Fibroblast of mammary gland (primary cell): ENCODE measurements around the gene UTP14C.
"Not testable (repeated sequence)": the region's sequence is repeated elsewhere in the genome, so short reads cannot be mapped to it uniquely, and the experiment has no call there.

ENCODE experiments used
- DNase-seq: peaks from one replicate; pipeline ENCODE4 v3.0.0-alpha.2; 2010; ENCODE audit warnings: low read depth
- H3K4me3 ChIP-seq: 2 replicates; pipeline ENCODE4 v1.5.1; 2011; ENCODE audit warnings: low read depth, mild to moderate bottlenecking, low read length, moderate library complexity; ENCODE audit not compliant: control insufficient read depth
- TF ChIP-seq, protein P1 (sequence below): conservative IDR thresholded peaks from 2 replicates; pipeline ENCODE4 v1.5.1; 2011; ENCODE audit warnings: low read depth, low read length, inconsistent platforms; ENCODE audit not compliant: control insufficient read depth, insufficient read depth

UTP14C gene

DNA sequence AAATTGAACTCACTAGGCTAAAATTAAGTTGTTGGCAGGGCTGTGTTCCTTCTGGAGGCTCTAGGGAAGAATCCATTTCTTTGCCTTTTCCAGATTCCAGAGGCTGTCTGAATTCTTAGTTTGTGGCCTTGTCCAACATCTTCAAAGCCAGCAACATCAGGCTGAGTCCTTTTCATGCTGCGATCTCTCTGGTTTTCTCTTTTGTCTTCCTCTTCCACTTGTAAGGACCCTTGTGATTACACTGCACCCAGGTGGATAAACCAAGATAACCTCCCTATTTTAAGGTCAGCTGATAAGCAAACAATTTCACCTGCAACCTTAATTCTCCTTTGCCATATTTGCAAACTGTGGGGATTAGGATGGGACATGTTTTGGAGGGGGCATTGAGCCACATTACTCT is 11.5 kb downstream of the UTP14C start:
- H3K4me3 ChIP-seq, result no peak overlapping the region
- TF ChIP-seq, protein P1, sequence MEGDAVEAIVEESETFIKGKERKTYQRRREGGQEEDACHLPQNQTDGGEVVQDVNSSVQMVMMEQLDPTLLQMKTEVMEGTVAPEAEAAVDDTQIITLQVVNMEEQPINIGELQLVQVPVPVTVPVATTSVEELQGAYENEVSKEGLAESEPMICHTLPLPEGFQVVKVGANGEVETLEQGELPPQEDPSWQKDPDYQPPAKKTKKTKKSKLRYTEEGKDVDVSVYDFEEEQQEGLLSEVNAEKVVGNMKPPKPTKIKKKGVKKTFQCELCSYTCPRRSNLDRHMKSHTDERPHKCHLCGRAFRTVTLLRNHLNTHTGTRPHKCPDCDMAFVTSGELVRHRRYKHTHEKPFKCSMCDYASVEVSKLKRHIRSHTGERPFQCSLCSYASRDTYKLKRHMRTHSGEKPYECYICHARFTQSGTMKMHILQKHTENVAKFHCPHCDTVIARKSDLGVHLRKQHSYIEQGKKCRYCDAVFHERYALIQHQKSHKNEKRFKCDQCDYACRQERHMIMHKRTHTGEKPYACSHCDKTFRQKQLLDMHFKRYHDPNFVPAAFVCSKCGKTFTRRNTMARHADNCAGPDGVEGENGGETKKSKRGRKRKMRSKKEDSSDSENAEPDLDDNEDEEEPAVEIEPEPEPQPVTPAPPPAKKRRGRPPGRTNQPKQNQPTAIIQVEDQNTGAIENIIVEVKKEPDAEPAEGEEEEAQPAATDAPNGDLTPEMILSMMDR, result no peak
- no peak for DNase-seq

DNA sequence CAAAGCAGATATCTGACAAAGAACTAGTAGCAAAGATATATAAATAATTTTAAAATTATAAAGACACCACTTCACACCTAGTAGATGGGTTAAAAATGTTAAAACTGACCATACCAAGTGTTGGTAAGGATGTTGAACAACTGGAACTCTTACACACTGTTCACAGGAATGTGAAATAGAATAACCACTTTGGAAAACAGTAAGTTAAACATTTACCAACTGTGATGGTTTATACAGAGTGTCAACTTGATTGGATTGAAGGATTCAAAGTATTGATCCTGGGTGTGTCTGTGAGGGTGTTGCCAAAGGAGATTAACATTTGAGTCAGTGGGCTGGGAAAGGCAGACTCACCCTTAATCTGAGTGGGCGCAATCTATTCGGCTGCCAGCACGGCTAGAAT is 19.2 kb downstream of the UTP14C start:
- no peak overlapping the region for H3K4me3 ChIP-seq
- TF ChIP-seq, protein P1, result no peak
- DNase-seq, result no peak

DNA sequence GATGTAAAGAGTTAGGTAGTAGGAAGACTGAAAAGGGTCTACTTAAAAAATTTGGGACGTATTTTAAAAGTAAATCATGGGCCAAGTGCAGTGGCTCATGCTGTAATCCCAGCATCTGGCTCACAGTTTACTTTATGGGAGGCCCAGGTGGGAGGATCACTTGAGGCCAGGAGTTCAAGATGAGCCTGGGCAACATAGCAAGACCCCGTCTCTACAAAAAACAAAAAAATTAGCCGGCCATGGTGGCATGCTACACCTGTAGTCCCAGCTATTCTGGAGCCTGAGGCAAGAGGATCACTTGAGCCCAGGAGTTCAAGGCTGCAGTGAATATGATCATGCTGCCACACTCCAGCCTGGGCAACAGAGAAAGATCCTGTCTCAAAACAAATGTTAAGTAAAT is 23.0 kb downstream of the UTP14C start:
- H3K4me3 ChIP-seq, result no peak overlapping the region
- TF ChIP-seq, protein P1, result no peak
- no peak for DNase-seq

DNA sequence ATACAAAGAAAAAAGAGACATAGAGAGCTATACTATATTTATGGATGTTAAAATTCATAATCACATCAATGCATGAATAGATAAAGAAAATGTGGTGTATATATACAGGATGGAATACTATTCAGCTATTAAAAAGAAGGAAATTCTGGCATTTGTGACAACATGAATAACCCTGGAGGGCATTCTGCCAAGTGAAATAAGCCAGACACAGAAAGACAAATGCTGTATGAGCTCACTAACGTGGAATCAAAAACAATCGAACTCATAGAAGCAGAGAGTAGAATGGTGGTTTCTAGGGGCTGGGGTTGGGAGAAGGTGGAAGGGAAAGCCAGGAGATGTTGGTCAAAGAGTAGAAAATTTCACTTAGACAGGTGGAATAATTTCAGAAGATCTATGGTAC is 24.0 kb downstream of the UTP14C start:
- peak; percentile 33 for DNase-seq
- TF ChIP-seq, protein P1, result no peak
- H3K4me3 ChIP-seq, result no peak overlapping the region

GRCh38 chr13:52051400-52051799 is 26.9 kb downstream of the UTP14C start:
- H3K4me3 ChIP-seq, result no peak overlapping the region
- DNase-seq, result no peak
- TF ChIP-seq, protein P1, result no peak

- no peak overlapping the region for H3K4me3 ChIP-seq
- TF ChIP-seq, protein P1, result no peak
- no peak for DNase-seq
Observed at GRCh38 chr13:52053460-52053859, 29.0 kb downstream of the UTP14C start.

DNA sequence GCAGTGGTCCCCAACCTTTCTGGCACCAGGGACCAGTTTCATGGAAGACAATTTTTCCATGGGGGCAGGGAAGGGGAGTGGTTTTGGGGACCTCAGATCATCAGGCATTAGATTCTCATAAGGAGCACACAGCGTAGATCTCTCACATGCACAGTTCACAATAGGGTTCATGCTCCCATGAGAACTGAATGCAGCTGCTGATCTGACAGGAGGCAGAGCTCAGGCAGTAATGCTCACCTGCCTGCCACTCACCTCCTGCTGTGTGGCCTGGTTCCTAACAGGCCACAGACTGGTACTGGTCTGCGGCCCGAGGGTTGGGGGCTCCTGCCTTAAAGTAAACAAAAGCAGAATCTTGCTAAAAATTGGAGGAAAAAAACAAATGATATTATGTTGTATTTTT is 36.6 kb downstream of the UTP14C start:
- not testable (repeated sequence) for DNase-seq, H3K4me3 ChIP-seq
